ENCODE measurements around the gene ELP1.
"Not testable (repeated sequence)": the region's sequence is repeated elsewhere in the genome, so short reads cannot be mapped to it uniquely, and the experiment has no call there.

The ELP1 gene

DNA sequence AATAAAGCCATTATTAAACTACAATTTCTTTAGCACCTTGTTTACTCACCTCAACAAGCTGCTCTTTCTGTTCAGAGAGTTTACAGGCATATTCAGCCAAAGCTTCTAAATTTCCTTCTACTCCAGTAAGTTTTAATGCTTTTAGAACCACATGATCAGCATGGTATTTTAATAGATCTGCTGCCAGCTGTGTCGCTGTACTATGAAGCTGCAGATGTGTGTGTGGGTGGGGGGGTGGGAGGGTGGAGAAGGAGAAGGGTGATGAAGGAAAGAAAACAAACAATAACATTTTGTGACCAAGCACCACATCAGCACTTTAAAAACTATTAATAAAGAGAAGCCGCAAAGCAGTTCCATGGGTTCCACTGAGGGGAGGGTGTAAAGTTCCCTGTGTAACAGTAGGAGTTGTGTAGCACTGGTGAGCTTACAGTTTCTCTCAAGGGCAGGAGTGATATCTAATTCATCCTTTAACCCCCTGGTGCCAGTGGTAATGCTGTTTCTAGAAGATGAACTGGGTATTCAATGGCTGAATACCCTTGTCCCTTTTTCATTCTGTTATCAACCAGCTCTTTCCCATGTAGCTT, 38.8 kb upstream of the ELP1 start:
- H3K4me3 ChIP-seq (ENCODE audit: insufficient read depth in 1 of 2, low read depth in 1 of 2, low read length in 2 of 2): no peak overlapping the region
- H2BK120ac ChIP-seq (ENCODE audit: low read depth, low read length): no peak overlapping the region
- H2AFZ ChIP-seq (ENCODE audit: low read depth, low read length): no peak overlapping the region
- H2AK5ac ChIP-seq (ENCODE audit: low read length, severe bottlenecking): no peak overlapping the region
- no peak overlapping the region for H3K18ac ChIP-seq (ENCODE audit: low read depth in 1 of 2, low read length in 2 of 2)
- H4K91ac ChIP-seq (ENCODE audit: low read length): no peak overlapping the region
- peaks cover 7% of the 10 kb centered on the region for H3K9me3 ChIP-seq (ENCODE audit: control insufficient read depth, low read length)
- H3K4ac ChIP-seq (ENCODE audit: low read depth in 1 of 2, low read length in 2 of 2): no peak overlapping the region
- H3K27me3 ChIP-seq (ENCODE audit: control insufficient read depth in 1 of 2, insufficient read depth in 1 of 2, low read length in 2 of 2): no peaks in the 10 kb centered on the region
- no peak overlapping the region for H2BK12ac ChIP-seq (ENCODE audit: low read length in 2 of 2)
- H3K79me1 ChIP-seq (replicated peaks; ENCODE audit: low read length, poor library complexity, severe bottlenecking): peaks cover 11% of the 10 kb centered on the region
- H3K9ac ChIP-seq (ENCODE audit: low read length): no peak overlapping the region
- H3K23ac ChIP-seq (ENCODE audit: low read length in 2 of 2): no peak overlapping the region
- no peaks in the 10 kb centered on the region for H3K4me1 ChIP-seq (ENCODE audit: control insufficient read depth, insufficient read depth, low read depth, low read length)
- no peak overlapping the region for H3K14ac ChIP-seq (ENCODE audit: low read length in 2 of 2)
- no peak for DNase-seq
- peaks cover 11 to 55% of the 10 kb centered on the region in 2 experiments for H3K36me3 ChIP-seq (ENCODE audit: control insufficient read depth in 1 of 2, insufficient read depth in 2 of 2, low read depth in 1 of 2, low read length in 2 of 2)
- H3K4me2 ChIP-seq (ENCODE audit: low read length, poor library complexity, severe bottlenecking): no peak overlapping the region
- no peak overlapping the region for H2BK5ac ChIP-seq (ENCODE audit: low read depth, low read length, poor library complexity, severe bottlenecking)
- no peak overlapping the region for H4K8ac ChIP-seq (ENCODE audit: low read length)
- H2BK15ac ChIP-seq (ENCODE audit: low read depth, poor library complexity, severe bottlenecking): no peak overlapping the region
- H3K27ac ChIP-seq (ENCODE audit: low read length, poor library complexity, severe bottlenecking): no peak overlapping the region
- WGBS: 91% methylated on average over 1 of the region's 2 CpGs

DNA sequence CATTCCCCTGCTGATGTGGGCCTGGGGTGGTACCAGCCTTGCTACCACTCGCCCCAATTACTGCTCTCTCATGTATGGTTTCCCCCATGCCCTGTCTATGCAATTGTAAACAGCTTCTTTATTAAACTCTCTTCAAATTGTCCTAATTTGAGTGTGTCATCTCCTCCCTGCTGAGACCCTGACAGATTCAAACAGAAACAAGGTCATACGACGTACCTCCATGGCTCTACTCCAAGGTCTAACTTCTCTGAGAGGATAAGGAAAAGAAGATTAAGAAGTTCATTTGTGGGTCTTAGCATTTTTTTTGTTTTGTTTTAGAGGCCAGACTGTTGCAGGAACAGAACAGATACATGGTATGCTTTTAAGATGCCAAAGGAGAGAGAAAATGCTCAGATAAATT, 38.3 kb upstream of the ELP1 start:
- Histone ChIP-seq H3K9ac (ENCODE audit: low read length) (no peak overlapping the region), H2AFZ (ENCODE audit: low read depth, low read length) (no peak overlapping the region), H4K91ac (ENCODE audit: low read length) (no peak overlapping the region), H2BK15ac (ENCODE audit: low read depth, poor library complexity, severe bottlenecking) (no peak overlapping the region), H2BK120ac (ENCODE audit: low read depth, low read length) (no peak overlapping the region), H3K27me3 (ENCODE audit: control insufficient read depth in 1 of 2, insufficient read depth in 1 of 2, low read length in 2 of 2) (no peaks in the 10 kb centered on the region), H3K9me3 (ENCODE audit: control insufficient read depth, low read length) (peaks cover 7% of the 10 kb centered on the region), H3K4me3 (ENCODE audit: insufficient read depth in 1 of 2, low read depth in 1 of 2, low read length in 2 of 2) (no peak overlapping the region), H3K4me1 (ENCODE audit: control insufficient read depth, insufficient read depth, low read depth, low read length) (no peaks in the 10 kb centered on the region), H3K14ac (ENCODE audit: low read length in 2 of 2) (no peak overlapping the region), H3K79me1 (replicated peaks; ENCODE audit: low read length, poor library complexity, severe bottlenecking) (peaks cover 13% of the 10 kb centered on the region), H2BK12ac (ENCODE audit: low read length in 2 of 2) (no peak overlapping the region), H3K23ac (ENCODE audit: low read length in 2 of 2) (no peak overlapping the region), H2BK5ac (ENCODE audit: low read depth, low read length, poor library complexity, severe bottlenecking) (no peak overlapping the region), H2AK5ac (ENCODE audit: low read length, severe bottlenecking) (no peak overlapping the region), H4K8ac (ENCODE audit: low read length) (no peak overlapping the region), H3K4ac (ENCODE audit: low read depth in 1 of 2, low read length in 2 of 2) (no peak overlapping the region), H3K18ac (ENCODE audit: low read depth in 1 of 2, low read length in 2 of 2) (peak overlapping the region in 1 of 2 experiments; percentile 2), H3K4me2 (ENCODE audit: low read length, poor library complexity, severe bottlenecking) (no peak overlapping the region), H3K27ac (ENCODE audit: low read length, poor library complexity, severe bottlenecking) (no peak overlapping the region), H3K36me3 (ENCODE audit: control insufficient read depth in 1 of 2, insufficient read depth in 2 of 2, low read depth in 1 of 2, low read length in 2 of 2) (peaks cover 12 to 58% of the 10 kb centered on the region in 2 experiments)
- 95% methylated on average over 3 of the region's 3 CpGs for WGBS
- no peak for DNase-seq

DNA sequence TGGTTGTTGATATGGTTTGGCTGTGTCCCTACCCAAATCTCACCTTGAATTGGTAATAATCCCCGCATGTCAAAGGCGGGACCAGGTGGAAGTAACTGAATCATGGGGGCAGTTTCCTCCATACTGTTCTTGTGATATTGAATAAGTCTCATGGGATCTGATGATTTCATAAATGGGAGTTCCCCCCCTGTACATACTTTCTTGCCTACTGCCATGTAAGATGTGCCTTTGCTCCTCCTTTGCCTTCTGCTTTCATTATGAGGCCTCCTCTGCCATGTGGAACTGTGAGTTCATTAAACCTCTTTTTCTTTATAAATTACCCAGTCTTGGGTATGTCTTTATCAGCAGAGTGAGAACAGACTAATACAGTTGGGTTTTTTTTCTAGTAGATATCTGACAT, 37.5 kb upstream of the ELP1 start:
- not testable (repeated sequence) for H2AK5ac ChIP-seq (ENCODE audit: low read length, severe bottlenecking); H3K4me3 ChIP-seq (ENCODE audit: insufficient read depth in 1 of 2, low read depth in 1 of 2, low read length in 2 of 2); H3K4me1 ChIP-seq (ENCODE audit: control insufficient read depth, insufficient read depth, low read depth, low read length); H3K18ac ChIP-seq (ENCODE audit: low read depth in 1 of 2, low read length in 2 of 2); H3K27me3 ChIP-seq (ENCODE audit: control insufficient read depth in 1 of 2, insufficient read depth in 1 of 2, low read length in 2 of 2); H3K23ac ChIP-seq (ENCODE audit: low read length in 2 of 2); H4K91ac ChIP-seq (ENCODE audit: low read length); H3K14ac ChIP-seq (ENCODE audit: low read length in 2 of 2); H2BK5ac ChIP-seq (ENCODE audit: low read depth, low read length, poor library complexity, severe bottlenecking); DNase-seq; H3K4me2 ChIP-seq (ENCODE audit: low read length, poor library complexity, severe bottlenecking); H3K9me3 ChIP-seq (ENCODE audit: control insufficient read depth, low read length); H3K9ac ChIP-seq (ENCODE audit: low read length); H2BK12ac ChIP-seq (ENCODE audit: low read length in 2 of 2); H2BK120ac ChIP-seq (ENCODE audit: low read depth, low read length); H2BK15ac ChIP-seq (ENCODE audit: low read depth, poor library complexity, severe bottlenecking); H3K27ac ChIP-seq (ENCODE audit: low read length, poor library complexity, severe bottlenecking); H4K8ac ChIP-seq (ENCODE audit: low read length); H3K4ac ChIP-seq (ENCODE audit: low read depth in 1 of 2, low read length in 2 of 2); H2AFZ ChIP-seq (ENCODE audit: low read depth, low read length)
- WGBS: 100% methylated on average over 2 of the region's 2 CpGs
- Histone ChIP-seq H3K36me3 (ENCODE audit: control insufficient read depth in 1 of 2, insufficient read depth in 2 of 2, low read depth in 1 of 2, low read length in 2 of 2) (peaks cover 10 to 62% of the 10 kb centered on the region in 2 experiments), H3K79me1 (replicated peaks; ENCODE audit: low read length, poor library complexity, severe bottlenecking) (peaks cover 11% of the 10 kb centered on the region)

DNA sequence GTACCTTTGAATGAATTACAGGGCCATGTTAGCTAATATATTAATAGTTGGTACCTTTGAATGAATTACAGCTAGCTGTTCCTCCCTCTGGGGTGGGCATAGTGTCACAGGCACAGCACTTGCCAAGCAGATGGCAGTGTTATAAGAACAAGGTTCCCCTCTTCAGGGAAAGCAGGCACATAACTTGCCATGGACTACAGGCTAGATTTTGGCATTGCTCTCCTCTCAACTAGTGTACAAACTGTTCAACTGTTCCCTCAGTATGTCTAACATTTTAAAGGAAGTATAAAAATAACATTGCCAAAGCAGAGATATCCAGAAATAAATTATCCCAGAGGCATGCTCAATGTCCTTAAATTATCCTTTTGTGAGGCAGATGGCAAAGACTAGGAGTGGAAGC, 34.0 kb upstream of the ELP1 start:
- H2AK5ac ChIP-seq (ENCODE audit: low read length, severe bottlenecking): no peak overlapping the region
- no peak overlapping the region for H3K4ac ChIP-seq (ENCODE audit: low read depth in 1 of 2, low read length in 2 of 2)
- no peak overlapping the region for H2BK15ac ChIP-seq (ENCODE audit: low read depth, poor library complexity, severe bottlenecking)
- H3K18ac ChIP-seq (ENCODE audit: low read depth in 1 of 2, low read length in 2 of 2): no peak overlapping the region
- H3K4me3 ChIP-seq (ENCODE audit: insufficient read depth in 1 of 2, low read depth in 1 of 2, low read length in 2 of 2): no peak overlapping the region
- H2BK12ac ChIP-seq (ENCODE audit: low read length in 2 of 2): no peak overlapping the region
- no peak overlapping the region for H3K4me2 ChIP-seq (ENCODE audit: low read length, poor library complexity, severe bottlenecking)
- peaks cover 7% of the 10 kb centered on the region for H3K9me3 ChIP-seq (ENCODE audit: control insufficient read depth, low read length)
- no peak overlapping the region for H4K91ac ChIP-seq (ENCODE audit: low read length)
- no peak overlapping the region for H3K27ac ChIP-seq (ENCODE audit: low read length, poor library complexity, severe bottlenecking)
- no peak overlapping the region for H2BK120ac ChIP-seq (ENCODE audit: low read depth, low read length)
- H3K27me3 ChIP-seq (ENCODE audit: control insufficient read depth in 1 of 2, insufficient read depth in 1 of 2, low read length in 2 of 2): no peaks in the 10 kb centered on the region
- peaks cover 14 to 68% of the 10 kb centered on the region in 2 experiments for H3K36me3 ChIP-seq (ENCODE audit: control insufficient read depth in 1 of 2, insufficient read depth in 2 of 2, low read depth in 1 of 2, low read length in 2 of 2)
- H4K8ac ChIP-seq (ENCODE audit: low read length): no peak overlapping the region
- H3K23ac ChIP-seq (ENCODE audit: low read length in 2 of 2): no peak overlapping the region
- H2BK5ac ChIP-seq (ENCODE audit: low read depth, low read length, poor library complexity, severe bottlenecking): no peak overlapping the region
- H3K9ac ChIP-seq (ENCODE audit: low read length): no peak overlapping the region
- no peaks in the 10 kb centered on the region for H3K4me1 ChIP-seq (ENCODE audit: control insufficient read depth, insufficient read depth, low read depth, low read length)
- H3K79me1 ChIP-seq (replicated peaks; ENCODE audit: low read length, poor library complexity, severe bottlenecking): peaks cover 15% of the 10 kb centered on the region
- H3K14ac ChIP-seq (ENCODE audit: low read length in 2 of 2): no peak overlapping the region
- no peak overlapping the region for H2AFZ ChIP-seq (ENCODE audit: low read depth, low read length)
- DNase-seq: no peak
